ENCODE data around the gene ADAT2. TPM values are rescaled to one million over a fixed set of nuclear protein-coding genes. Genes with fewer than 3 reads are reported as not detected.

The ADAT2 gene
- polyA plus RNA-seq, 3 donors = 12.7 to 27.9 (median 14.0) TPM

Other genes starting within 250 kb of the ADAT2 start
- gene PEX3, start 110 bp upstream of the ADAT2 start, polyA plus RNA-seq (ENCODE audit: insufficient read length in 3 of 3) = 10 to 100 TPM; 33.4 to 44.3 (median 40.6) TPM
- 10 to 100 TPM; 61.2 to 68.0 (median 65.5) TPM for gene FUCA2, start 61.0 kb upstream of the ADAT2 start, polyA plus RNA-seq (ENCODE audit: insufficient read length in 3 of 3)
- 10 to 100 TPM; 31.0 to 36.4 (median 31.3) TPM for gene PHACTR2, start 227.3 kb upstream of the ADAT2 start, polyA plus RNA-seq (ENCODE audit: insufficient read length in 3 of 3)